Measurements from ENCODE around the gene XRCC2.

The XRCC2 gene

DNA sequence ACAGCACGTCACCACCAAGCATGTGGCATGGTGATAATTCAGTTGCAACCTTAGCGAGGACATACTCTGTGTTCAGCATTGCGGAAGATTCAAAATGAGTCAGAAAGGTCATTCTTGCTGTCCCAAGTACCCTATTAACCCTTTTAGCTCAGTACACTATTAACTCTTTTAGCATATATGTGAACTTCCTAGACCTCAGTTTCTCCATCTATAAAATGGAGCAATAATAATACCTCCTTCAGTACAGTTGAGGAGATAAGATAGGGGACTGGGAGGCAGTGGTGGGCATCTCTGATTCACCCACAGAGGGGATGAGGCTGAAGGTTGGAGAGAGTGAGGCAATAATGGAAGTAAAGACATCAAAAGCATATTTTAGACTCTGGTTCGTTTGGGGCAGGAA is 67.3 kb downstream of the XRCC2 start:
- no peak for DNase-seq

- DNase-seq, result no peak
Observed at GRCh38 chr7:152608208-152608607, 67.7 kb downstream of the XRCC2 start.

DNA sequence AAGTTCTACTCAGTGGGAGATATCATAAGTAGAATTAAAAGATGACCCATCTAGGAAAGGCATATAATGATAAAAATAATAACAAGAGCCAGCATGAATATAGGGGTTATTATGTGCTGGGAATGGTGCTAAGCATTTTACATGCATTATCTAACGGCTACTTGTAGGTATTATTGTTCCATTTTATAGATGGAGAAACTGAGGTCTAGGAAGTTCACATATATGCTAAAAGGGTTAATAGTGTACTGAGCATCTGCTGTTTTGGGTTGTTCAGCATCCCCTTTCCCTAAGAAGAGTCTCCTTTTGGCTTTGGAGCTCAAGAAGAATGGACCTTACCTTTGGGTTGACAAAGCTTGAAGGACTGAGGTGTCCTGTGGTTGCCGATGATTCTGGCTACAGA is 68.9 kb downstream of the XRCC2 start:
- no peak for DNase-seq

DNA sequence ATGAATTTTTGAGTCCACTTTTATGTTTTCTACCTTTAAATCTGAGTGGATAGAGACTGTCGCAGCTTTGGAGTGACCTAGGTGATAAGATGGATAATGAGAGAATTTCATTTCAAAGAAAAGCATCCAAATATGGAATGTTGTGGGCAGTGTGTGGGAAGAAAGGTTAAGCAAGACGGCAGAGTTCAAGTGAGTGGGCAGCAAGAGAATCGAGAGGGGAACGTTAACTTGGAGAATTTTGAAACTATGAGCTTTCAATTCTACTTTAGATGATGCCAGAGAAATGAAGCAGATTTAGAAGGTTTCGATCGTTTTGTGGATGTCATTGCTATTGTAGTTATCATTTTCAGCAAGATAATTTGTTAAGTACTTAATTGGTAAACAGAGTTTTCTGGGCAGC is 73.0 kb downstream of the XRCC2 start:
- DNase-seq, result no peak

DNA sequence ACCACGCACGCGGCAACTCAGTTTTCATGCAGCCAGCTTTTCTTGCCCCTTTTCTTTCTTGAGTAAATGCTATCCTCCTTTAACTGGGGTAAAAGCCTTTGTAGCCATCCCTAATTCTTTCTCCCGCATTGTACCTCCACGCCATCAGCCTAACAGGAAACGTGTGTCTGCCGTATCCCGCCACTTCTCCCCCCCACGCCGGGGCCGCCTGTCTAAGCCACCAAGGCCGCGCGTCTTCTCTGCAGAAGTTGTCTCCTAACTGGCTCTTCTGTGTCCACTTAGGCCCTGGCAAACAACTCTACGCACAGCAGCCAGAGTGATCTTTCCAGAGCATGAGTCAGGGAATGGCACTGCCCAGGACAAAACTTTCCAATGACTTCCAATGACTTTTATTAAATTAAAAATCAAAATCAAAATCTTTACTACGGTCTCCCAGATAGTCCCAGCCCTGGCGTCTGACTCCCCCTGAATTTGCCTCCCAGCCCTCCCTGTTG is 74.6 kb downstream of the XRCC2 start:
- no peak for DNase-seq

DNA sequence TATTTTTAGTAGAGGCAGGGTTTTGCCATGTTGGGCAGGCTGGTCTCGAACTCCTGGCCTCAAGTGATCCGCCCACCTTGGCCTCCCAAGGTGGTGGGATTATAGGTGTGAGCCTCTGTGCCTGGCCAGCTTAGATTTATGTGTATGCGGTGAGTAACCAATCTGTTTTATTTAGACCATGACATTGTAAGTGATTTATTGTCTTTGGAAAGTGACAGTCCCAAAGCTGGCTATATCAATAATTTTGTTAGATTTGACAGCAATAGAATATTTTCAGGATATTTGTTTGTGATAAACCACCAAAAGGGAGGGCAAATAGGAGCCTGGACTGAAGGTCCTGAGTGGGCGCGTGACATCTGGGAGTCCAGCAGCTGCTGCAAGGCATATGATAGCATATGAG is 75.7 kb downstream of the XRCC2 start:
- no peak for DNase-seq

GRCh38 chr7:152597507-152597906 is 78.4 kb downstream of the XRCC2 start:
- DNase-seq, result no peak

DNA sequence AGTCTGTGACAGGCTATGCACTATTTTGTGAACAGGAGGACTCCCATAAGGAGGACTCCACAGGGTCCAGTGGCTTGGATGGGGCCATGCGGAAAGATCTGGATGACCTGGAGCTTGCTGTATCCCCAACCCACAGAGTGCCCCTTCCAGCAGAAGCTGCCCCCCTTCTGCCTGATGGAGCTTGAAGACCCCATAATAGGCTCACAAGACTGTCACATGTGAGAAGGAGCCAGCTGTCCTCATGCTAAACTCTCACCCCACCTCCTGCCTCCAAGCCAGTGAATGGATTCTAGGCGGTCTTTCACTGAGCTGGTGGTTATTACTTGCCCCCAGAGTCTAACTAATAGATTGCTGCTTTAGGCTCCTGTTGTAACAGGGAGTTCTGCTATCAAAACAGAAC is 79.1 kb downstream of the XRCC2 start:
- no peak for DNase-seq
